Body of pancreas (tissue), 4 donors: Measurements from ENCODE around the gene RMI2. TPM values are rescaled to one million over a fixed set of nuclear protein-coding genes. Genes with fewer than 3 reads are reported as not detected.
"Not testable (repeated sequence)": the region's sequence is repeated elsewhere in the genome, so short reads cannot be mapped to it uniquely, and the experiment has no call there.

Experiments used
- ATAC-seq: fragments of 150-250 bp; one replicate; pipeline ENCODE4 v1.9.1; 2016
- DNase-seq, 4 donors: peaks; one replicate each; pipeline ENCODE4 v3.0.0-alpha.2; 2019
- H3K27ac ChIP-seq, 4 donors: fragments of 200-600 bp; sonication (generic); 1 replicate in 3 of 4; 2 replicates in 1 of 4; pipeline versions ENCODE4 v1.5.1 to v1.6.1; 2016 to 2019; ENCODE audit warnings: mild to moderate bottlenecking in 1 of 4, mixed read lengths in 1 of 4, moderate library complexity in 1 of 4
- H3K27me3 ChIP-seq, 2 donors: fragments of 200-600 bp; sonication (generic); one replicate each; pipeline ENCODE4 v1.6.0; 2016; ENCODE audit warnings: mild to moderate bottlenecking in 1 of 2
- H3K36me3 ChIP-seq, 2 donors: fragments of 200-600 bp; sonication (generic); replicated peaks in 1 of 2; 2 replicates each; pipeline ENCODE4 v1.5.1; 2016; ENCODE audit warnings: low read depth in 2 of 2; ENCODE audit not compliant: insufficient read depth in 1 of 2
- H3K4me1 ChIP-seq: fragments of 200-600 bp; sonication (generic); one replicate; pipeline ENCODE4 v1.6.0; 2016
- H3K4me3 ChIP-seq, 2 donors: fragments of 200-600 bp; sonication (generic); 1 replicate in 1 of 2; 2 replicates in 1 of 2; pipeline ENCODE4 v1.5.1; 2016 to 2019
- H3K9me3 ChIP-seq, 3 donors: fragments of 200-600 bp; sonication (generic); 1 replicate in 2 of 3; 2 replicates in 1 of 3; pipeline ENCODE4 v1.5.1; 2016
- CTCF ChIP-seq, 7 experiments: fragments of 450-650 bp in 4 of 7; fragments of 200-600 bp in 3 of 7; sonication (generic) in 3 of 7; IDR thresholded peaks; one replicate each; pipeline ENCODE4 v1.5.1; 2016 to 2019; ENCODE audit warnings: antibody characterized with exemption in 7 of 7
- POLR2A ChIP-seq, 3 donors: fragments of 450-650 bp; IDR thresholded peaks; one replicate each; pipeline ENCODE4 v1.6.1; 2016; ENCODE audit warnings: antibody characterized with exemption in 3 of 3, mild to moderate bottlenecking in 2 of 3
- WGBS, 2 donors: methylation state at CpG; one replicate each; pipeline ENCODE4 v1.1.5; 2017; 5-methylcytosine and 5-hydroxymethylcytosine counted together
- intact Hi-C: fragments of 100-400 bp; cut with DNase I; formaldehyde crosslinking; loops from one replicate; pipeline ENCODE4 v1.15.1; 2023
- total RNA-seq, 2 donors: library from RNA; depleted of rRNA; stranded (reverse); fragments of >200 nt; gene quantifications; one replicate each; pipeline ENCODE4 v1.1.0, GENCODE V29; 2016

The RMI2 gene
- total RNA-seq, 2 donors from 2014 or later, result 1.3 to 3.0 TPM

- H3K4me3 ChIP-seq, result no peak overlapping the region
- H3K4me1 ChIP-seq, result peaks cover 55% of the 10 kb centered on the region
- intact Hi-C loops, result no loop called here
- DNase-seq (no peak), ATAC-seq (no peak)
- H3K27ac ChIP-seq, result peak overlapping the region in 2 of 4 donors; percentile 0 to 25
- 67 to 83% methylated on average over 9 to 15 of the region's 16 CpGs for WGBS, 2 donors
- H3K36me3 ChIP-seq, result no peaks in the 10 kb centered on the region
- no peaks in the 10 kb centered on the region for H3K27me3 ChIP-seq
- no peak for TF ChIP-seq POLR2A (IDR thresholded peaks at IDR 0.05)
- TF ChIP-seq CTCF (IDR thresholded peaks at IDR 0.05), result no peak
- H3K9me3 ChIP-seq, result no peaks in the 10 kb centered on the region
These were observed 16.6 kb downstream of the RMI2 start for GRCh38 chr16:11361701-11362451.

GRCh38 chr16:11363927-11364258, 18.6 kb downstream of the RMI2 start:
- WGBS, 2 donors, result 62 to 75% methylated on average over 6 to 7 of the region's 7 CpGs
- DNase-seq (no peak), ATAC-seq (no peak)
- H3K27me3 ChIP-seq, result no peaks in the 10 kb centered on the region
- no peaks in the 10 kb centered on the region for H3K9me3 ChIP-seq
- no peak for TF ChIP-seq CTCF (IDR thresholded peaks at IDR 0.05)
- no peak for TF ChIP-seq POLR2A (IDR thresholded peaks at IDR 0.05)
- no peaks in the 10 kb centered on the region for H3K36me3 ChIP-seq
- intact Hi-C loops, result no loop called here
- H3K27ac ChIP-seq, result peak overlapping the region in 3 of 4 donors; percentile 53 to 80 (median 74)
- peaks cover 35% of the 10 kb centered on the region for H3K4me1 ChIP-seq
- no peak overlapping the region for H3K4me3 ChIP-seq

- intact Hi-C loops, result no loop called here
- no peaks in the 10 kb centered on the region for H3K27me3 ChIP-seq
These were observed 22.2 kb downstream of the RMI2 start for GRCh38 chr16:11367483-11367906.

GRCh38 chr16:11370084-11370931, 25.0 kb downstream of the RMI2 start:
- Histone ChIP-seq H3K27ac (peak overlapping the region in 2 of 4 donors; percentile 26 to 62), H3K36me3 (no peaks in the 10 kb centered on the region), H3K4me1 (peaks cover 11% of the 10 kb centered on the region), H3K27me3 (no peaks in the 10 kb centered on the region), H3K9me3 (no peaks in the 10 kb centered on the region), H3K4me3 (no peak overlapping the region)
- ATAC-seq, result peak; percentile 65
- intact Hi-C loops, result no loop called here
- TF ChIP-seq CTCF (IDR thresholded peaks at IDR 0.05) (no peak), POLR2A (IDR thresholded peaks at IDR 0.05) (no peak)
- peak in 1 of 4 donors; percentile 50 for DNase-seq
- 47 to 52% methylated on average over 7 of the region's 7 CpGs for WGBS, 2 donors

More at GRCh38 chr16:11367483-11367906, 22.2 kb downstream of the RMI2 start:
- H3K27ac ChIP-seq, result no peak overlapping the region
- peaks cover 38% of the 10 kb centered on the region for H3K4me1 ChIP-seq
- no peaks in the 10 kb centered on the region for H3K36me3 ChIP-seq
- H3K4me3 ChIP-seq, result no peak overlapping the region
- H3K9me3 ChIP-seq, result no peaks in the 10 kb centered on the region
- DNase-seq (no peak), ATAC-seq (no peak)
- WGBS, 2 donors, result 83 to 89% methylated on average over 5 of the region's 5 CpGs
- no peak for TF ChIP-seq POLR2A (IDR thresholded peaks at IDR 0.05)

- H3K4me3 ChIP-seq, H3K36me3 ChIP-seq, ATAC-seq, H3K9me3 ChIP-seq, DNase-seq, H3K27me3 ChIP-seq, intact Hi-C loops: not testable (repeated sequence)
- 88 to 96% methylated on average over 13 of the region's 13 CpGs for WGBS, 2 donors
- Histone ChIP-seq H3K4me1 (peaks cover 11% of the 10 kb centered on the region), H3K27ac (peak overlapping the region in 3 of 4 donors; percentile 5 to 62 (median 26))
These were observed 25.6 kb downstream of the RMI2 start for GRCh38 chr16:11370932-11371279.
